Urothelium cell line (cell line): ENCODE results near the gene SAMM50.
A peak's percentile ranks its signal among the peaks of the same experiment; 100 is the strongest.

ENCODE experiments used
- DNase-seq: peaks from one replicate; pipeline ENCODE4 v3.0.0; 2011; ENCODE audit warnings: low spot score, mixed read lengths
- FAIRE-seq: peaks from 2 replicates; lab custom pipeline; 2011; peaks lifted over from hg19 to GRCh38; lab: Jason Lieb, UNC

Gene SAMM50

GRCh38 chr22:44026630-44027511 is 71.6 kb downstream of the SAMM50 start:
- FAIRE-seq: no peak
- no peak for DNase-seq

GRCh38 chr22:44028091-44028490 is 72.8 kb downstream of the SAMM50 start:
- DNase-seq: no peak
- FAIRE-seq: no peak

GRCh38 chr22:44029069-44029468 is 73.8 kb downstream of the SAMM50 start:
- no peak for DNase-seq
- FAIRE-seq: no peak

- FAIRE-seq (no peak), DNase-seq (no peak)
Measured at GRCh38 chr22:44030051-44030701, 74.9 kb downstream of the SAMM50 start.

DNA sequence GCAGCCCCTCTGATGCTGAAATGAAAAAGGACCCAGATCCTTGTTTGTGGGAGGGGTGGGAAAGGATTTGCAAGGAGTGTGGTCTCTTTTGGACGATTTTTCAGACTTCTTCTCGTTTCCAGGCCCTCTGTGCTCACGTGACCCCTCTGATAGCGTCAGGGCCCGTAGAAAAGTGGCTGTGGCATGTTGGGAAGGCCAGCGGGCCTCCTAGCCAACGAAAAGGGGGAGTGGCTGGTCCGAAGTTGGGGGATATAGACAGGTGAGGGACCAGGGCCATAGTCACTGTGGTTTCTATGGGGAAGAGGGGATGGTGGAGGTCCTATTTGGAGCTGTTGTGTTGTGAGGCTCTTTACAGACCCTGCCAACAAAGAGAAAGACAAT is 75.5 kb downstream of the SAMM50 start:
- DNase-seq (no peak), FAIRE-seq (no peak)

- DNase-seq (no peak), FAIRE-seq (no peak)
Measured at GRCh38 chr22:44031158-44031952, 76.1 kb downstream of the SAMM50 start.

DNA sequence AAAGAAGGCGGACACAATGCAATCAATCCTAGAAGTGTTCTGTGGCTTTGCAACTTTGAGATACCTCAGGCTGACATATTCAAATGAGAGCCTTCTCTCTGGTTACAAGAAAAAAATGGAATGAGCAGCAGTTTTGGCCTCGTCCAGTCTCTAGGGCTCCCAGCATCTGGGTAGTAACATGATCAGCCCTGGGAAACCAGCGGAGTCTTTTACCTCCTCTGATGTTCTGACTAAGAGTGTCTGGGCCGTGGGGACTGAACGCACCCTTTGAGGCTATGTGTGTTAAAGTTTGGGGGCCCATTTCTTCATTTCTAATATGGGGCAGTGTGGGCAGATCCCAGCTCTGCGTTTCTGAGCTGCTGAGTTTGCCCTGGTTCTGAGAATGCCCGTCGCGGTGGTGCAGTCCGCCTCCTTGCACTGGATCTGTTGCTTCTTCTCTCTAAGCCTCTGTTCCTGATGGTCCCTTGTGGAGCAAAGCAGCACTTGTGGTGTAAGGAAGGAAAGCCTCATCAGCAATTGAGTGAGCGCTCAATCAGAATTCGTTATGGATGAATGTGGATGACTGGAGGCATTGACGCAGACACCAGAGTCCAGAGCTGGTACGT is 77.0 kb downstream of the SAMM50 start:
- DNase-seq (no peak), FAIRE-seq (no peak)

DNA sequence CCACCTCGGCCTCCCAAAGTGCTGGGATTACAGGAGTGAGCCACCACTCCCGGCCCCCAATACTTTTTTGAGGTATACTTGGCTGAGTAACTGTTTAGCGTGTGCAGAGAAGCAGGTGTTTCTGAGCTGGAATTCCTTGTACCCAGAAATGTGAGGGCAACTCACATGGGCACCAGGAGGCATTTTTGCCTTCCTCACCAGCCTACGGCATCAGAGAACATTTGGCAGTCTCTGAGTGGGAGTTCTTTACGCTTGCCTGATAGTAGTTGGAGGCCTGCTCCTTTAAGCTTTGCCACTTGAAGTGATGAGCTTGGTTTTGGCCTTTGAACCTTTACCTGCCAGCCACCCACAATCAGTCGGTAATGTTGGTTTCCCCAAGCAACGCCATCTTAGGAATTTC is 78.0 kb downstream of the SAMM50 start:
- FAIRE-seq (no peak), DNase-seq (no peak)

- DNase-seq: no peak
- FAIRE-seq: no peak
Measured at GRCh38 chr22:44033694-44034093, 78.5 kb downstream of the SAMM50 start.

GRCh38 chr22:44037519-44038375 is 82.5 kb downstream of the SAMM50 start:
- FAIRE-seq: peak; percentile 96
- DNase-seq: peak; percentile 92

DNA sequence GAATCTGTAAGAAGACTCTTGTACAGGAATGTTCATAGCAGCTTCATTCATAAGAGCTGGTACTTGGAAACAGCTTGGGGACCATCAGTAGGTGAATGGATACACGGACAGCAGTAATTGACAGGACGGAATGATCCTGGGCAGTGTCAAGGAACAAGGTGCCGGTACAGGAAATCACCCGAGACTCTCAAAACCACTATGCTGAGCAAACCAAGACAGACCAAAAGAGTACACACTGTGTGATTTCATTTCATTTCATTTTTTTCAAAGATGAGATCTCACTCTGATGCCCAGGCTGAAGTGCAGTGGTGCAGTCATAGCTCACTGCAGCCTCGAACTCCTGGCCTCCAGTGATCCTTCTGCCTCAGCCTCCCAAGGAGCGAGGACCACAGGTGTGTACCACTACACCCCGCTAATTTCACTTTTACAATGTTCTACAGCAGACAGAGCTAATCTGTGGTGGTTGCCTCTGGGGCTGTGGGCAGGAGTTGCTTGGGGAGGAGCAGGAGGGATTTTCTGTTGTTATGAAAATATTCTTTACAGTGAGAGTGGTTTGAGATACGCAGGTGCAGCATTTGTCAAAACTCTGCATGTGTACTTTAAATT is 84.4 kb downstream of the SAMM50 start:
- DNase-seq (no peak), FAIRE-seq (no peak)

DNA sequence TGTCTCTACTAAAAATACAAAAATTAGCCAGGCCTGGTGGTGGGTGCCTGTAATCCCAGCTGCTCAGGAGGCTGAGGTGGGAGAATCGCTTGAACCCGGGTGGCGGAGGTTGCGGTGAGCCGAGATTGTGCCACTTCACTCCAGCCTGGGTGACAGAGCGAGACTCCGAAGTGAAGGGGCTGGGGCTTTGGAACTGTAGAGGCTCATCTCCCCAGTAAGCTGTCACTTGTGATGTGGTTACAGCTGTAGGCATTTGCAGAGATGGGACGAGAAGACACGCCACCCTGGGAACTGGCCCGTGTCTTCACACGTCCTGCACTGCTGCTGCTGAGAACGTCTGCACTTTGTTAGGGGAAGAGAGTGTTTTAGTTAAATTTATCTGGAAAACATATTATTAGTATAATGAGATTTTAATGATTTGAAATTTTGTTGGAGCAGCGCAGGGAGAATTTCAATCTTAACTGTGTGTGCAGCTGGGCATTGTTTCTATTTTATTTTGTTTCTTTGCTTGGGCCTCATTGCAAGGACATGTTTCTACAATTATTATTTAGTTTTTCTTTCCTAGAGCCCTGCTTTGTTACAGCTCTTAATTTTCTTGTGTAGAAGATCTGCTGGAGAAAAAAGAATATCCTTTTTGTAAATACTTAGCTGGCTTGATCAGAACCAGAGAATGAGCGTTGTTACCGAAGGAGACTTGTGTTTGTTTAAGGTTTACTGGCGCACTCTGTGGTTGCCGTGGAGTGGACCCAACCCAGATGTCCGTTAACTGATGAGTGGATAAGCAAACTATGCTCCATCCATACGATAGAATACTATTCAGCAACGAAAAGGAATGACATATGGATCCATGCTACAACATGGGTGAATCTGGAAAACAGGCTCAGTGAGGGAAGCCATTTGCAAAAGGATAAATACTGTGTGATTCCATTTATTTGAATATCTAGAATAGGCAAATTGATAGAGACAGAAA is 87.3 kb downstream of the SAMM50 start:
- DNase-seq (no peak), FAIRE-seq (no peak)

- DNase-seq: no peak
- FAIRE-seq: peak; percentile 23
Measured at GRCh38 chr22:44045145-44045544, 89.9 kb downstream of the SAMM50 start.
